NCI-H1417 treated with DMSO at 0.1 percent for 48 hours (cell line): ENCODE data around the gene ZNF385B.
A peak's percentile ranks its signal among the peaks of the same experiment; 100 is the strongest.
"Not testable (repeated sequence)": the region's sequence is repeated elsewhere in the genome, so short reads cannot be mapped to it uniquely, and the experiment has no call there.

ENCODE experiments used
- DNase-seq: peaks from one replicate; lab custom pipeline; 2025; lab: John Stamatoyannopoulos, UW

The ZNF385B gene

DNA sequence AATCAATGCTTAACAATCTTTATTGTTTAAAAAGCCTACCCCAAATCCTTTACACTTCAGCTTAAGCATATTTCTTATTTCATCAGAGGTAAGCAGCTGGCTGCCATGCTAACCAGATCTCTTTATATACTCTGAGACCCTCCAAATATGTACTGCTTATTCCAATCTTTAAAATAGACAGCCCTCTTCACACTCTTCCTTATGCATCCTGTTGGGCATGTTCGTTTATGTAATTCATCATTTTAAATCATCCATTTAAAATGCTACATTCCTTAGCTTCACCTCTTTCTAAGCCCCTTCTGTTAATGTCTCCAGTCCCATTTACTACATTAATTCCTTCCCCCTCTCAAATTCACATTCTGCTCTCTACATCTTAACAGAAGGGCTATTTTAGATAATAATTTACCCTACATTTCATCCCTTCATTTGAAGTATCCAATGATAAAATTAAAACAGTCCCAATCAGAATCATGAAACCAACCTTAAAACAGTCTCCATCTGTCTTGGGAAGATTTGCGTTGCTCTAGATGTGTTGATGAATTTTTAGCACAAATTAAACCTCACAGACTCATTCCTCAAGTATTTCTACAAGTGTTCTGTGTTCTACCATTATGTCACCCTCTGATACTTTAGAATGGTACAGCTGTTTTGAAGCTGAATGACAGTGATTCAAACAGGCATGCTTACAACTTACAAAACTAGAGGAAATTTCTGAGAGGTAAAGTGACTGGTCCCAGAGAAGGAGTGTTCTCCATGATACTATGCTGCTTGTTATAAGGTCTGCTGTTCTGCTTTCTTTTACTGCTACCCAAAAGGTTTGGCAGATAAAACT is 59.1 kb downstream of the ZNF385B start:
- DNase-seq: no peak

DNA sequence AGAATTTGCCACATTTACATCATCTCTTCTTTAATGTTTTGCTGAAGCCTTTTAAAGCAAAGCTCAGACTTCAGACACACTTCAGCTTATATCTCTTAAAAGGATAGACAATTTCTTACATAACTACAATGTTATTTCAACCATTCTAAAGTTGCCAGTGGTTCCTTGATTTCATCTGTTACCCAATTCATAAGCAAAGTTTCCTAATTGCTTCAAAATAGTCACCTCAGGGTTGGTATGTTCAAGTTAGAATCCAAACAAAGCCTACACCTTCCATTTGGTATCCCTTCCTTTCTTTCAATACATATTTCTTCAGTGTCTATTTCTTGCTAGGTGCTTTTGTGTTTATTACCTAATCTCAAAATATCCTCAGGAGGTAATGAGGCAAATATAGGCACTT is 60.6 kb downstream of the ZNF385B start:
- no peak for DNase-seq

DNA sequence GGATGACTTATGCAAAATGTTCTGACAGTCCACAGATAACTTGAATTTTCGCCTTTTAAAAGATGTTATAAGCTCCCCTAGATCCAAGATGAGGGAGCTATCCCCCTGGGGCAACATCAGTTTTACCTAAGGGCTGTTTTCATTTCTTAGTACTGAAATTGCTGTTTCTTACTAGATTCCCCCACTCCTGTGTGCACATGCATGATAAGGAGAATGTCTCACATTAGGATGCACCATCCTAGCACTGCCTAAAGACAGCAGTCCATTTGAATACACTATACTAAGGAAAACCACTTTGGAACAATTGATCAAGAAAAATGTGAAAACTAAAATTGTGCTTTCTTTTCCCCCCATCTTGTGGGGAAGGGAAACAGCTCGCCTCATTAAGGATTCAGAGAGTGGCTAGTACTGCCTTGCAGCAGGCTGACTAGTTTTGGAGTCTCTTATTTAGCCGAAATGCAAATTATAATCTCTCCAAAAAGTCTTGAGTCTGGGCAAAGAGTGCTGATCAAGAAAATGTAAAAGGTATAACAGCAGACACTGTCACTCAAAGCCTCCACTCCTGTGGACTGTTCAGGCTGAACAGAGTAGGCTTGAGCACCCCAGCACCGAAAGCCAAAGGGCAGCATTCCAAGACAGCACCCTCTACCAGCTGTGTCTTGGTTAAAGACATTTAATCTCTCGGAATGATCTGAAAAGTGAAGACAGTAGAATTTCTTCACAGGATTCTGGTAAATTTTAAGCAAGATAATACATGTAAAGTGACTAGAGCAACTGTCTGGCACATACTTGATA is 65.0 kb downstream of the ZNF385B start:
- no peak for DNase-seq

DNA sequence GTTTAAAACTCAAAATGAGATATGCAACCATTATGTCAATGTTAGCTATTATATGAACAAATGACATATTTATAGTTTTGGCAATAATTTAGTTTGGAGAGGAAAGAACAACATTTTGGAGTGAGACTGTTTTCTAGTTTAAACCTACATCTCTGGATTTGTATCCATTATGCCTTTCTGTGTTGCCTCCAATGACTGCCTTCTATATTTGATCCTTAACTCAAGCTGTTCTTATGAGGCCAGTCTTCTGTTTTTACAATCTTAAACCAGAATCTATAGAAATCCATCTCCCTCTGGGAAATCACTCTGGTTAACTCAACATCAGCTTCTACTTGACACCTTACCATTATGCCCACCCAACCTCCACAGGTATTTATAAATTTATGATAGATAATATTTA is 67.5 kb downstream of the ZNF385B start:
- DNase-seq: no peak

DNA sequence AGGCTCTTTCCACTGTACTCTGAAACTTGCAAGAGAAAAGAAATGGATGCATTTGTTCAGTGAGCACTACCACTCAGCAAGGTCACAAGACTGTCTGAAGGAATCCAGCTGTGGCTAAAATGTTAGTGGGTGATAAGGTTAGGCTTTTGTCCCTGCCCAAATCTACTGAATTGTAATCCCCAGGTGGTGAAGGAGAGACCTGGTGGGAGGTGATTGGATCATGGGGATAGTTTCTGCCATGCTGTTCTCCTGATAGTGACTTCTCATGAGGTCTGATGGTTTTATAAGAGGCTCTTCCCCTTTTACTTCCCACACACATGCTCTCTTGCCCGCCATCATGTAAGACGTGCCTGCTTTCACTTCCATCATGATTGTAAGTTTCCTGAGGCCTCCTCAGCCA is 68.2 kb downstream of the ZNF385B start:
- no peak for DNase-seq

DNA sequence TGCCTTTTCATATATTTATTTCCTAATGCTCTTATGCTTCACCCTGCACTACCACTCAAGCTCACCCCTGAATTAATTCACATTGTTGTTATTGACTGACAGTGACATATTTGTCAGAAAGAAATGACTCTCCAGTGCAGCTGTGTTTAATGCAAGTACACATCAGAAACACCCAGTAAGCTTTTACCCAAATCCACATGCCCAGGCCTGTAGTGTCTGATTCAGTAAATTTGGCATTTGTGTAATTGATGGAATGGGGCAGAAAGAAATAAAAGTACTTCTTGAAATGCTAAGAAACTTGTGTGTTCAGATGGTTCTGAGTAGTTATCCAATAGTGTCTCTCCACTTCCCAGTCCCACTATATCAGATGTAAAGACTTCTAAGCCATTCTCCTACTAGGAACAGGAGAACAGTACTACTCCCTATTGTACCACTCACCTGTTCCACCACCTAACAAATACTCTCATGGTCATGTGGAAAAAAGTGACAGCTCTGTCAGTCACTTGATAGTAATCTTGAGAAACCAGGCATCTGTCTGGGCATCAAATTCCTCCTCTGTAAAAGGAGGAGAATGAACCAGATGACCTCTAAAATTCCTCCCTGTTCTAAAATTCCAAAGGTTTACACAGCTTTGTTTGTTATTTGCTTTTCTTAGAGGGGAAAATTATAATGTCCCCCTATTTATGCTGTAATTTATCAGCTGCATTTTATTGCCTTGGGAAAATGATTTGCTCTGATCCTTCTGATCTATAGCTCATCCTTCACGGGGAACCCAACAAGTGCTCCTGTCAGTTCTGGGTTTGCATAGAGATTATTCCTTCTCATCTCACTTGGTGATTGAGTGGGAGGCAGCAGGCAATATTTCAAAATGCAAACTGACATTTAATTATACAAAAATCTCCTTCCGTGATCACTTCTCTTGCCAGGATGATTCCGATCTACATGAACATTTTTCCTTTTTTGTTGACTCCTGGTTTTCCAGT is 70.9 kb downstream of the ZNF385B start:
- DNase-seq: no peak

DNA sequence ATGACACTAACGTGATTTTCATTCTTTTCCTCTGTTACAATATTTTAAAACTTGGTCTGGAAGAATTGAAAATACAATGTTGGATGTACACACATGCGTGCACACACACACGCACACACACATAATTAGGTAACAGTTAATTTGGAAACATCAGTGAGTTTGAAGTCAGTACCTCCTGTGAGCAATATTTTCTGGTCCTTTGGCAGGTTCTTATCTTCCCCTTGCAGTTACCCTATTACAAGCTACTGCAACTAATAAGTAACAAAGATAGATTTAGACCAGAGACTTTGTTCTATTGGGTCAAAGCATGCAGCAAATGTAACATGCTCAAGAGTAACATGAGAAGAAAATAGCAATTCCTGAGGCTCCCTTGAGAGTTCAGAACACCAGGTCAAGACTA is 73.3 kb downstream of the ZNF385B start:
- no peak for DNase-seq

DNA sequence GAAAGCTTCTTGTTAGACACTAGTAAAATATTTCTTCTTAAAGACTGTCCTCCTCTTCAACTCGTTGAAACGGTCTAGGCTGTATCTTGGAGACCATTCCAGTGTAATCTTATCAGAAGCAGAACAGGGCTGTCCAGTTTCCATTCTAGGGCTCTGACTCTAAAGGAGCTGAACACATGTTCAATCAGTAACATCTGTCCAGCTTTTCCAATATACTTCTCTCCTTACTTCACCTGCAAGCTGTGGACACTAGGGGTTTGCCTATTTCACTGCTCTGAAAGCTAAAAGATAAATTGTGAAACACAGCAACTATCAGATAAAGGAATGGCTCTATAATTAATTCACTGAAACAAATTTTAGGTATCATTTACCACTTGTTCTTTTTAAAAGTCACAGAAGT is 73.8 kb downstream of the ZNF385B start:
- DNase-seq: no peak

DNA sequence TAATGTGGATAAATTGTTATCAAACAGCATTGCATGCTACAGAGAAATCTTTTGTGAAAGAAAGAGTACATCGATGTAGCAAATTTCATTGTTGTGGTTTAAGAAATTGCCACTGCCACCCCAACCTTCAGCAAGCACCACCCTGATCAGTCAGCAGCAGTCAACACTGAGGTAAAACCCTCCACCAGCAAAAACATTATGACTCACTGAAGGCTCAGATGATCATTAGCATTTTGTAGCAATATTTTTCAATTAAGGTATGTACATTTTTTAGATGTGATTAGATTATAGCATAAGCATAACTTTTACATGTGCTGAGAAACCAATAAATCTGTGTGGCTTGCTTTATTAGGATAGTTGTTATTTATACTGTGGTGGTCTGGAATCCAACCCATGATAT is 75.5 kb downstream of the ZNF385B start:
- no peak for DNase-seq

DNA sequence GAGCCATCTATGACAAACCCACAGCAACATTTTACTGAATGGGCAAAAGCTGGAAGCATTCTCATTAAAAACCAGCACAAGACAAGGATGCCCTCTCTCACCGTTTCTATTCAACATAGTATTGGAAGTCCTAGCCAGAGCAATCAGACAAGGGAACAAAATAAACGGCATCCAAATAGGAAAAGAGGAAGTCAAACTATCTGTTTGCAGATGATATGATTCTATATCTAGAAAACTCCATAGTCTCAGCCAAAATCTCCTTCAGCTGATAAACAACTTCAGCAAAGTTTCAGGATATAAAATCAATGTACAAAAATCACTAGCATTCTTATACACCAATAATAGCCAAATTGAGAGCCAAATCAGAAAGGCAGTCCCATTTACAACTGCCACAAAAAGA is 79.1 kb downstream of the ZNF385B start:
- not testable (repeated sequence) for DNase-seq

DNA sequence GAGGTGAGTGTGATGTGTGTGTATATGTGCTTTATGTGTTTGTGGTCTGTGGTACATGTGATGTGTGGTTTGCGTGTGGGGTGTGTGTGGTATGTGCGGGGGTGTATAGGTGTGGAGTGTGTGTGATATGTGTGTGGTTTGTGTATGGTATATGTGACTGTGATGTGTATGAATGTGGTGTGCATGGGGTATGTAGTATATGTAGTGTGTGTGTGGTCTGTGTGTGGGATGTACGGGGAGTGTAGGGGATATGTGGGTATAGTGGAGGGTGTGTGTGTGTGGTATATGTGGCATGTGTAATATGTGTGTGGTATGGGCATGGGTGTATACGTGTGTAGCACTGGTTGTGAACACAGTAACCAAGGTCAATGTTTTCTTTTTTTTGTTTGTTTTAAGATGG is 87.4 kb downstream of the ZNF385B start:
- no peak for DNase-seq

DNA sequence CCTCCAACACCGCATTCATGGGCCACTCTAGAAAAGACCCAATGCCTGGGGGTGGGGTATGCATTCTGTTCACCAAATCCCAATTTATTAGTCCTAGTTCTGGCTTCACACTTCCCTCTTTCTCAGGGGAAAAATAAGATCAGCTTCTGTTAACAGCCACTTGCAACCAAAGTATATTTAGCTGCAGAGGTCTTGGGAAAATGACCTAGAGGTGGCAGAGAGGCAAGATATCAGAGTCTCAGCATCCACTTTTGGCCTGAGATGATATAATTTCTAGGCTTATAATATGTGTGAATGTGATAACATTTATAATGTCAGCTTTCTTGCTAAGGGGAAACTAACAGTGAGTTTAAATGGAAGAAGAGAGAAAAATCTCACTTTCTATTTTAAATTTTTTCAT is 89.1 kb downstream of the ZNF385B start:
- DNase-seq: no peak

DNA sequence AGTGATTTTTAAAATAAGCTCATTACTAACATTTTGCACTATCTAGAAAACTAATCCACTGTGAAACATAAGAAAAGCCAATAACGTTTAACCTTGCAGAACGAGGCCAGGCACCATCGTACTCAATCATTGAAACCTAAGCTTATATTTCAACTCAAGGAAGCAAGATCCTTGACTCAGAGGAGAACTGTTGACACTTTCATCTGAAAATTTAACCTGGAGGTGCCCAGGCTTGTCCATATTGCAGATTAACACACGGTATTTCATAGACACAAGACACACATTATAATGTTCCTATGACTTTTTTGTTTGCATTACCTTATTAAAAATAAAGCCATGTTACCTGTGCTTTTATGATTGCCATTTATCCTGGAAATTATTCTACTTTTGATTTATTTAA is 89.6 kb downstream of the ZNF385B start:
- no peak for DNase-seq

DNA sequence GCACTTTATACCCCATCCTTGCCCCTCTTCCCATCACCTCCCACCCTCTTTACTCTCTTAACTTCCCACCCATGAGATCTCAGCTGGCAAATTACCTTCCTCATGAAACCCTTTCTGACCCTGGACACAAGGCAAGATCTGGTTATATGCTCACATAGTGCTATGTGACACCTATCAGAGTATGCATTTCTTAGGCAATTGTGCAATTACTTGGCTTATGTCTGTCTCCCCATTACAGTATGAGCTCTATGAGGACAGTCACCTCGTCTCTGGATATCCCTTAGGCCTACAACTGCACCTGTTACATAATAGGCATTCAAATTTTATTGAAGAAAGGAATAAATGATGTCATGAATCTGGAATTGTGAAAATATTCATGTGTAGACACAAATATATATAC is 91.4 kb downstream of the ZNF385B start:
- DNase-seq: no peak

DNA sequence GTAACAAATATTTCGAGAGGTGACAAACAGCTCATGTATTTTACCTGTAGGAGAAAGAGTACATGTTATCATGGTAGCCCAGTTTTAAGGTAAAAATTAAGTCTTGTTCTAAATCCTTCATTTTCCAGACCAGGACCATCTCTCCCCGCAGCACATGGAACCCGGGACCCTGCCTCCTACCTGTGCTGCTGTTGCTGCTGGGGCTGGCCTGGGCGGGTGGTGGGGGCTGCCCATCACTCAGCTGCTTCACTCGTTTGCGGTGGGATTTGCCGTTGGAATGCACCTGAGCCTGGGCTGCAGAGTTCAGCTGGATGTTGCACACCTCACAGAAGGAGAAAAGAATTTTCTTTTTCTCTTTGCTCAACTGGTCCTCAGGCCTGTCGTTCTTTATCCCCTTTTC is 92.1 kb downstream of the ZNF385B start:
- DNase-seq: no peak

DNA sequence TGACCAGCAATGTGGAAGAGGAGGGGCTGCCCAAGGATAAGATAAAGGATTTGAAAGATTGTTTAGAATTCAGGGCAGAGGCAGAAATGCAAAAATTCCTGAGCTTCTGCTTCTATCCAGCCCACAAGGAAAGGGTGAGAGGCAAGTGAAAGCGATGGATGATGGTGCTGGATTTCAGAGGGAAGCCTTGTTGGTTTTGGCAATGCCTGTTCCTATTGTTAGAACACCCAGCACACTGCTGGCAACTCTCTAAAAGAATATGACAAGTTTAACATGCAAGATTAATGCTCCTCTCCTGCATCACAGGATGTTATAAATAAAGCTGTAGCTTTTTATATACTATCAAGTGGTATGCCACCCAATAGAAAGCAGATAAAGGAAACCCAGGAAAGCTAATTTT is 92.6 kb downstream of the ZNF385B start:
- no peak for DNase-seq

DNA sequence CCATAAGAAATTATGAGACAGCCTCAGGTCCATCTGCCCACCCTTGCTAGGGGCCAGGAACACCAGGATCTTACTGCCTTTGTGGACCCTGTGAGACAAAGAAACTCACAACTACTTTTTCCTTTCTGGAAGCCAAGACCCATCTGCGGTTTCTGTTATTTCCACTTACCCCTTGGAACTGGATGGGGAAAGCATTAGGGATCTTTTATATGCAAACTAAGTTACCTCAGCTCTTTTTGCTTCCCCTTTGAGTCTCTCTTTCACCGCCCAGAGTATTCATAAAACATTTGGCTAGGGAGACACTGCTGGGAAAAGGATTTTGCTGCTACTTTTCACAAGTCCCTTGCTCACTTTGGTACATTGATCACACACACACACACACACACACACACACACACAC is 95.7 kb downstream of the ZNF385B start:
- DNase-seq: no peak

DNA sequence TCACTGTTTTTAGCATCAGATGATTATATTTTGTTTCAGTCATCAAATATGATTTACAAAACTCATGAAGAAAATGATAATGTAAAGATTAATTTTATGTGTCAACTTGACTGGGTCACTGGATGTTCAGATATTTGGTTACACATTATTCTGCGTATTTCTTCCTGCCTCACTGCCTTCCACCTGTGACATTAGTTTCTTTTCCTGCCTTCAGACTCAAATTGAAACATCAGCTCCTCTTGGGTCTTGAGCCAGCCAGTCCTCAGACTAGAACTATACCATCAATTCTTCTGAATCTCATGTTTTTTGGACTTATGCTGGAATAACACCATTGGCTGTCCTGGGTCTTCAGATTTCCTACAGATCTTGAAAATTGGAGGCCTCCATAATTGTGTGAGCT is 96.7 kb downstream of the ZNF385B start:
- no peak for DNase-seq

DNA sequence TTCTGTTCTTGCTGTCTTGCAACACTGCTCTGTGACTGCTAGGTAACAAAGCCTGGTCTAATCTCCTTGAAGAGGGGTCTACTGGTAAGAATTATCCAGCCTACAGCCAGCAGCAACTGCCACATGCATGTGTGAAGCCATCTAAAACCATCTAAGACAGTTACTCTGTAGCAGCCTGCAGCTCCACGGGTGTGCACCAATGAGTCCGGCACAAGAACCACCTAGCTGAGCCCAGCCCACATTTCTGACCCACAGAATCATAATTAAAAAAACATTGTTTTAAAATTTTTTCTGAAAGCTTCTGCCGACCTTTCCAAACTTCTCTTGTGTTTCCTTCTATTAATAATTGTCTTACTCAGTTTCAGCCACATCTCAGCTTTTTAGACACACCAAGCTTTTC is 102.8 kb downstream of the ZNF385B start:
- no peak for DNase-seq

DNA sequence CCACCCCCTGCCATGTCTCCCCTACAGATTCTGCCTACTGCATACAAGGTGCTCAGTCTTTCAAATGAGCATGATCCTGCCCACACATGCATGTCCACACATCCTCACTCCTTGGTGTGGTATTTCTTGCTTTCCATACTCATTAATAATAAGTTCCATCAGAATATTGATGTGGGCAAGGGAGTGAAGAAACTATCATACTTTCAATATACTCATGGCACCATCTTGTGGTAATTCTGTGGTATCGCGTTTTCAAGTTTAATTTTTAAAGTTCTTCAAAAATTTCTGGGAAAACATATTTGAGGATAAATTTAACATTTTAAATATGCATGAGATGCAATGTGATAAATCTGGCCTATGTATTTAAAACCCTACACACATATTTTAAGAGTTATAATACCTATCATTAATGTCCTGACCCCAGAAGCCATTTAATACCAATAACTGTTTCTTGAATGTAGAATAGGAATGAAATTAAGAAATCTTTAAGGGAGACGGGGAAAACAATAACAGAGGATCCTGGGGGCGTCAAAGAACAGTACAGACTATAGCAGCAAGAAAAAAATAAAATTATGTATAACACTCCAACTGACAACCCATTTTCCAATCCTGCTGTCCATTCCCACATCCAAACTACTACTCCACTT is 110.1 kb downstream of the ZNF385B start:
- DNase-seq: peak; percentile 17

DNA sequence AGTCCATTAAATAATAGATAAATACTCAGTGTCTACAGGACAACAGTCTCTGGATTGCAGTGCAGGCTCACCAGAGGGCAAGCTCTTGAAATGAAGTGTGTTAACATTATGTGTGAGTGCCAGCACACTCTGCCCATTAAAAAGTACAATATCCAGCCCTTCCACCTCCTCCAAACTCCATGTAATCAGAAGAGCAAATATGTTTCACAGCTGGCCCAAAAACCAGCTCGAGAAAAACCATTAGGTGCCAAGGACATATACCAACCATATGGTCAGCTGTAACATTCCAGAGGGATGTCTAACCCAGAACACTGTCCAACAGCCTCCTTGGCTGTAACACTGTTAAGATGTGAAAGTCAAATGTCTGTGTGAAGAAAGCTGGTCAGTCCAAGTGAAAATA is 112.2 kb downstream of the ZNF385B start:
- DNase-seq: no peak

DNA sequence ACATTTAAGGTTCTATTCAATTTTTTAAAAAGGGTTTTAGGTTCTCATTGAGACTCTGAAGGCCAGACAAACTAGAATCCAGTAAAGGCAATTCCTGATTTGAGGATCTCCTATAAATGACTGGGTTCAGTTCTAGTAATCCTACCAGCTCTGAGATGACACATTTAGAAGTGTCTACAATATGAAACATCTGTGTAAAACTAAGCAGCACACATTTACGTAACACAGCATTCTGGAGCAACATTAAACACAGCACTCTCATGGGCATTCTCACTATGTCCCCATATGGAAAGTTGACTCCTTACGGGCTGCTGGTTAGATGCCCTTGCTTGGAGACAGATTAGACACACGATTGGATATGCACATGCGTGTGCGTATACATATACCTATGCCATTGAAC is 114.4 kb downstream of the ZNF385B start:
- DNase-seq: no peak
